Stimulated activated CD4-positive, alpha-beta T cell treated with anti-CD3 and anti-CD28 coated beads, Interleukin-4, amount 100 ng/mL, for 1 hour (primary cell): Measurements from ENCODE around the gene ANKRD37.

Source experiments
- DNase-seq: peaks from one replicate; pipeline ENCODE4 v3.0.0-alpha.2; 2020

The ANKRD37 gene

DNA sequence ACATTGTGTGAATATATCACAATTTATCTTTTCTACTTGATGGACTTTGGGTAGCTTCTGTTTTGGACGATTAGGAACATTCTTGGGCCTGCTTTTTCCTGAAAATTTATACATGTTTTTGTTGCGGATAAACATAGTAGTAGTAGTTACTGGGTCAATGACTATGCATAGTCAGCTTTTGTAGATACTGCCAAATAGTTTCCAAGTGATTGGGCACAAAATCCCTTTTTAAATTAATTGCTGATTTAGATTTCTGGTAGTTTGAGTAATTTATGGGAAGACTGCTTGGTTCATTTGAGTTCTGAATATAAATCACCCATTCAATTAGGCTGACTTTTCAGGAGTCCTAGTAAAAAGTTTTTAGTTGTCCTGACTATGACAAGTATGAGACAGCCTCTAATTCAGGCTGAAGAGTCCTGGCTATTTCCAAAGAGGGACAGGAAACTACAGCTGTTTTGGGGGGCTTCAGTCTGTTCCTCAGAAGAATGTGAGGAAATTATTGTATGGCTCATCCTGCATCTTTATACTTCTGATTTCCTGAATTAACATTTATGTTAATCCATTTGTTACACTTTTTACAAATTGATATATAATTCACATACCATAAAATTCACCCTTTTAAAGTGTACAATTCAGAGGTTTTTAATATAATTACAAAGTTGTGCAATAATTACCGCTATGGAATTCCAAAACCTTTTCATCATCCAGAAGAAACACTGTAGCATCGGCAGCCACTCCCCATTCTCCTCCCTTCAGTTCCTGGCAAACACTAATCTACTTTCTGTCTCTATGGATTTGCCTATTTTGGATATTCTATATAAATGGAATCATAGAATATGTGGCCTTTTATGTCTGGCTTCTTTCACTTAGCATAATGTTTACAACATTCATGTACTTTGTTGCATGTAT is 15.1 kb upstream of the ANKRD37 start:
- no peak for DNase-seq

DNA sequence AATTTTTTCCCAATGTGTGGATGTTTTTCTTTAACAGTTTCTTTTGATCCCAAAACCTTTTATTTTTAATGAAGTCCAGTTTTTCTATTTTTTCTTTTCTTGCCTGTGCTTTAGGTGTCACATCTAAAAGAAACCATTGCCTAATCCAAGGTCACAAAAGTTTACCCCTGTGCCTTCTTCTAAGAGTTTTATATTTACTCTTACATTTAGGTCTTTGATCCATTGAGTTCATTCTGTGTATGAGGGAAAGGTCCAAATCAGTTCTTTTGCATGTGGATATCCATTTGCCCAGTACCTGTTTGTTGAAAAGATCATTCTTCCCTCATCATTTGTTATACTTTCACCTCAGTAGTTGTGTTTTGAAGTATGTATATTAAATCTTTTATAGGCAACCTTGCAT is 13.9 kb upstream of the ANKRD37 start:
- no peak for DNase-seq

GRCh38 chr4:185383451-185383850 is 13.2 kb upstream of the ANKRD37 start:
- DNase-seq = no peak

GRCh38 chr4:185384061-185384460 is 12.6 kb upstream of the ANKRD37 start:
- DNase-seq = no peak

DNA sequence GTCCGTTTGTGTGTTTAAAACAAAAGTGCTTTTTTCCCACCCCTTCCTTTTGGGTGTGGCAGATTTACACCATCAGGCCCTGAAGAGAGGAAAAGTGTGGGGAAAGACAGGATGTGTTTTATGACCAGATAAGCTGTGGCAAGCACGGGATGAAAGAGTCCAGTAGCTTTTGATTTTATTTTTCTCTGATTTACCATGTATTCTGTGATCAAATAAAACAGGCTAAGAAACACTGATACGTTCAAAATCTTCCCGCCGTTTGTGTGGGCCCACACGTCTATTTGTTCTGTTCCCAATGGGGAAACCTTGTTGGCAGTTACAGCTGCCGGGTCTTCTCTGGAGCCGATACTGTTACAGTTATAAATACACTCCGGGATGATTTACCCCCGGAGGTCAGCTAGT is 11.7 kb upstream of the ANKRD37 start:
- no peak for DNase-seq

GRCh38 chr4:185387957-185388356 is 8.7 kb upstream of the ANKRD37 start:
- DNase-seq = no peak

GRCh38 chr4:185390941-185391340 is 5.7 kb upstream of the ANKRD37 start:
- no peak for DNase-seq

DNA sequence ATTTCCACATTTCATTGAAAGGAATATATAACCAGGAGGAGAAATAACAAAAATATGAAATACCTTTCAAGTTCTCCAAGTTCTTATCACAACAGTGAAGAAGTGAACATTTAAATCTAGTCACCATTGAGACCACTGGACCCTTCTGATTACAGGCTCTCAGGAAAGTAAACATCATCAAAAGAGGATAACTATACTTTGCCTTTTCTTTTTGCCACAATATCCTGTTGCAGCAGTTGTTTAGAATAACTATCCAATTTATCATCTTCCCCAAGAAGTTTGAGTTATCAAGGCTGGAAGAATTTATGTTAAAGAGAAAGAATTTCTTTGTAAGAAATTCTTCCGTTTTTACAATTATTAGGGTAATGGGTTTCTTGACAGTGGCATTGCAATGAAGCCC is 4.5 kb upstream of the ANKRD37 start:
- no peak for DNase-seq

DNA sequence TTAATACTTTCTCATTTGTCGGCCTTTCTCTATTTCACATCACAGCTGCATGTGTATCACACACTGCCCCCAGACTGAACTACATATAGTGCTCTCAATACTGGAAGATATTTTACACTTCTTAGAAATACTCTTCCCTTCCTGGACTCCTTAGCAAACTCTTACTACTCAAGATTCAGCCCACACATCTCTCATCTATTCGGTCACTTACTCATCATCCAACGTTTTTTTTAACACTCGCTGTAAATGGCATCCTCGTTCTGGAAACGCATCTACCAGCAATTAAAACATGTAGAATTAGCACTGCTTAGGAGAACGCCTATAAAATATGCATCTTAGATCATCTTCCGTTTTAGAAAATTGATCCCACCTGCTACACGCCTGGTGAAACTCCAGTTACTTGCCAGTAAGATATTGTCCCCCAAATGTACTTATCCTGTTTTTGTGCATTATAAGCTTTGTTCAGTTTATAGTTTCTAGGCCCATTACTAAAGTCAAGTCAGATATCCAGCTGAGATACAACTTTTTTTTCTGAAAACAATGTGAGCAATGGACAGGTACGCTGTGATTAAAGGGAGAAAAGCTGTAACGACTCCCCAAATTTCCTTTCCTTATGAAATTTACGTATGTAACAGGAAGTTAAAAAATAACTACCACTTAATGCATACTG is 1.9 kb upstream of the ANKRD37 start:
- no peak for DNase-seq

DNA sequence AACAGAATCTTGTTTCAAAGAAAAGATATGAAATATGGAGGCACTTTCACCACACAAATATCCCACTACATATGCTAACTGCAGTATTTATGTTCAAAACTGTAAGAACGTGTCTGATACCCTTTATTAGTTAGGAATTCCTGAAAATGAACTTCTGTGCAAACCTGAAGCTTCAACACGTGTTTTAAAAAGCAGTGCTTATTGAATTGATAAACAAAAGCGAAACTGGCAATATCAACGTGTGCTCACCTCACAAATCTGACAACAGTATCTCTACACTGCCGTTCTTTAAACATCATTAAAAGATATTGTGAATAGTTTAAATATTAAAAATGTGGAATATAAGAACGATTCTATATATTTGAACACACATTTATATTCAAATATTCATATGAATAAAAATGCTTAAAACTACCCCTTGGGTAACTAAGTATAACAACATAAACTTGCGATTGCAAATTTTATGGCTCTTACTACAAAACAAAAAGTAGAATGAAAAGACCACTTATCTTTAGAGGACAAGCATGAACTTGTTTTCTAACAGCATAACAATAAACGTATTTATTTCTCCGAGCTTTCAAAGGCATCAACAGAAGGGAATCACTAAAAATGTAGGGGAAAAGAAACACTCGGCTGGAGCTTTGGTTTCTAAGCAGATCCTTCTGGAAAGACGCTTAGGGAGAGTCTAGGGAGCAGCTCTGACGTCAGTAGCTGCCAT is 1.2 kb upstream of the ANKRD37 start, which contains the start of gene LRP2BP:
Gene LRP2BP (minus strand): TSS at position 687 of the 718 bp plus-strand sequence. CDS start 17,738 bp downstream, outside the sequence.
- DNase-seq = no peak

DNA sequence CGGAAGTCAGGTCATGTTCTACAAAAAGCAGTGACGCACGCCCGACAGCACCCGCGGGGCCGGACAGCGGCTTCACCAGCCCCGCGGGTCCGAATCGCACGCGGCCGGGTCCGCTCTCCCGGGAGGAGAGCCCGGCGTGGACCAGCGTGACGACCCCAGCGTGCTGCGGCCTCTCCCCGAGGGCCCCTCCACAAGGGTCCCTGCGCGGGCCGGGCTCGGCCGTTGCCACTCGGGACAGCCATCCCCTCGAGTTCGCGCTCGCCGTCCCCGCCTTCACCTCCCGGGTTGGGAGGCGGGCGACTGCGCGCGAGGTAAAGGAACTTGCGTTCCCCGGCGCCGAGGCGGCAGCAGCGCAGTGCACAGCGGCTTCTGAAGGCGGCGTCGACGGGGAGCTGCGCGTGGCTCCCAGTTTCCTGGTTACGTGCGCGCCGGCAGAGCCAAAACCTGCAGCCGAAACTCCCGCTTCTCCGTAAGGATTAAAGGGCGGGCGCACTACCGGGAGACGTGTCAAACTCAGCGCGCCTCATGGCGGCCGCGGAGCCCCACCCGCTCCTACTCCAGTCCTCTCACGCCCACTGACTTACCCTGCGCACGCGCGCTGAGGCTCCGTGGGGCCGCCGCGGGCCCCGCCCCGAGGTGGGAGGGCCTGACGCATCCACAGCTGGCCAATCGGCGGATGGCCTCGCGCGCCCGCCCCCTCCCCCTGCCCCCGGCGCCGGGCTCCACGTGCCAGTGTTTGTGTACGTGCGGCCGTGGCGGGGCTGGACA is 501 bp upstream of the ANKRD37 start:
- DNase-seq = peak; percentile 97

GRCh38 chr4:185398618-185399017 is 2.0 kb downstream of the ANKRD37 start:
- DNase-seq = no peak

GRCh38 chr4:185399466-185399865 is 2.8 kb downstream of the ANKRD37 start:
- no peak for DNase-seq

- no peak for DNase-seq
These were observed 7.4 kb downstream of the ANKRD37 start for GRCh38 chr4:185404031-185404430.

- no peak for DNase-seq
These were observed 8.8 kb downstream of the ANKRD37 start for GRCh38 chr4:185405296-185405999.

- DNase-seq = no peak
These were observed 11.8 kb downstream of the ANKRD37 start for GRCh38 chr4:185408432-185408831.

GRCh38 chr4:185411849-185412248 is 15.2 kb downstream of the ANKRD37 start:
- DNase-seq = no peak

GRCh38 chr4:185412412-185412811 is 15.8 kb downstream of the ANKRD37 start:
- no peak for DNase-seq

DNA sequence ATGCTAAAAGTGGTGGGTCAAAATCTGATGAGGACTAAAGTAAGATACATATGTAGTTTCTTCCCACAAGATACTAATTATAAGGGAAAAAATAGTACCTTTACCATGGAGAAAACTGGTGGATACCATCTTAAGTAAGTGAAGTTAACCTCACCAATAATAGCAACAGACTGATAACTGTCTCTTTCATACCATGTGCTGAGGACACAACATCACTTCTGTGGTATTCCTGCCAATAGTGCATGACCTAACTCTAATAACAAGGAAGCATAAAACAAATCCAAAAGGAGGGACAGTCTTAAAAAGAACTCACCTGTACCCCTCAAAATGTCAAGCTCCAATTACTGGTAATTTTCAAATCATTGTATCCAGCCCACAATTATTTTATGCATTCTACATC is 20.3 kb downstream of the ANKRD37 start:
- no peak for DNase-seq

- DNase-seq = no peak
These were observed 24.9 kb downstream of the ANKRD37 start for GRCh38 chr4:185421366-185422124.
